HEK293T (cell line): ENCODE results near the gene SUSD4.

Source experiments
- CTCF ChIA-PET: fragments of 350-600 bp; formaldehyde crosslinking; extraction: SDS; loops from one replicate; lab custom pipeline; 2021; ENCODE audit warnings: antibody characterized with exemption, inconsistent platforms; lab: Yijun Ruan, JAX
- POLR2A ChIA-PET: fragments of 350-600 bp; formaldehyde crosslinking; extraction: SDS; loops from one replicate; lab custom pipeline; 2020; ENCODE audit warnings: antibody characterized with exemption, inconsistent platforms; lab: Yijun Ruan, JAX
- DNase-seq: peaks from one replicate; pipeline ENCODE4 v3.0.0; 2012; ENCODE audit warnings: mixed read lengths; ENCODE audit errors: extremely low spot score
- ARNT ChIP-seq: fragments of 450-650 bp; IDR thresholded peaks from 2 replicates; pipeline ENCODE4 v1.6.1; 2017; ENCODE audit warnings: mild to moderate bottlenecking
- BHLHE40 ChIP-seq: fragments of 450-650 bp; IDR thresholded peaks from 2 replicates; pipeline ENCODE4 v1.6.1; 2016; ENCODE audit warnings: mild to moderate bottlenecking, moderate library complexity, borderline replicate concordance
- CTBP1 ChIP-seq: fragments of 450-650 bp; IDR thresholded peaks from 2 replicates; pipeline ENCODE4 v1.6.1; 2016; ENCODE audit warnings: borderline replicate concordance
- ELF4 ChIP-seq: fragments of 450-650 bp; IDR thresholded peaks from 2 replicates; pipeline ENCODE4 v1.6.1; 2017; ENCODE audit warnings: antibody characterized with exemption
- FOXA1 ChIP-seq: fragments of 450-650 bp; IDR thresholded peaks from 2 replicates; pipeline ENCODE4 v1.6.1; 2016; ENCODE audit warnings: mild to moderate bottlenecking
- FOXK2 ChIP-seq: fragments of 450-650 bp; IDR thresholded peaks from 2 replicates; pipeline ENCODE4 v1.6.1; 2016; ENCODE audit warnings: mild to moderate bottlenecking
- FOXM1 ChIP-seq: fragments of 450-650 bp; IDR thresholded peaks from 2 replicates; pipeline ENCODE4 v1.6.1; 2017; ENCODE audit warnings: mild to moderate bottlenecking, borderline replicate concordance
- HDGF ChIP-seq: fragments of 450-650 bp; IDR thresholded peaks from 2 replicates; pipeline ENCODE4 v1.6.1; 2017; ENCODE audit warnings: antibody characterized with exemption, borderline replicate concordance
- L3MBTL2 ChIP-seq: fragments of 450-650 bp; conservative IDR thresholded peaks from 2 replicates; pipeline ENCODE4 v1.6.1; 2016; ENCODE audit warnings: mild to moderate bottlenecking
- LEF1 ChIP-seq: fragments of 450-650 bp; IDR thresholded peaks from 2 replicates; pipeline ENCODE4 v1.6.1; 2017; ENCODE audit warnings: mild to moderate bottlenecking, borderline replicate concordance
- NFRKB ChIP-seq: fragments of 450-650 bp; IDR thresholded peaks from 2 replicates; pipeline ENCODE4 v1.6.1; 2016; ENCODE audit warnings: mild to moderate bottlenecking, moderate library complexity
- SP1 ChIP-seq: fragments of 450-650 bp; IDR thresholded peaks from 2 replicates; pipeline ENCODE4 v1.6.1; 2017
- SUZ12 ChIP-seq: fragments of 450-650 bp; IDR thresholded peaks from 2 replicates; pipeline ENCODE4 v1.6.1; 2016; ENCODE audit warnings: mild to moderate bottlenecking
- TARDBP ChIP-seq: fragments of 450-650 bp; IDR thresholded peaks from 2 replicates; pipeline ENCODE4 v1.6.1; 2016
- ZNF384 ChIP-seq: fragments of 450-650 bp; IDR thresholded peaks from 2 replicates; pipeline ENCODE4 v1.6.1; 2016
- TF ChIP-seq, protein P1 (sequence below): fragments of 450-650 bp; IDR thresholded peaks from 2 replicates; pipeline ENCODE4 v1.6.1; 2016

Gene SUSD4

DNA sequence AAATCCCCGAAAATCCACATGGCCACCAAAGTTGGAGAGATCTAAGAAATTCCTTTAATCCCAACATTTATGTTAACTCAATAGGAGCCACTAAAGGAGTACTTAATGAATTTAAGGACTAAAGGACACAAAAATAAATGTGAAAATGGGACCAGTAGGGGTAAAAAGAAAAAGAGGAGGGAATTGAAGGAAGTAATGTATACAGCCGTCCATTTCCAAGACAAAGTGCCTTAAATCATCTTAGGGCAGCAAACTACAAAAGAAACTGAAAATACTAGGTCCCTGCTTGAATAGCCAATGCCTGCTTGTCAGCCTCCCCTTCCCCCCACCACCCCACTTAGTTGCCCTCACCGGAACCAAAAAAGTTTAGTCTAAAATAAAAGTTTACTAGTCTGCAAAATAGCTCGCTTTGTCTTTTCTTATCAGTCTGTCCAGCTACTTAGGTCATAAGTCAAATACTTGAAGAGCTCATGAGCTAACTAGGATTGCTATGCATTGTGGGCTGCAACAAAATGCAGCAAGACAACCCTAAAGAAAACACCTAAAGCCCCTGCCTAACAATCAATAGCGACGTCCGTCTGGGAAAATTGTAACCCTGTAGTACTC, 154.6 kb downstream of the SUSD4 start:
- TF ChIP-seq SUZ12: no peak
- no peak for TF ChIP-seq FOXM1
- TF ChIP-seq SP1: no peak
- TF ChIP-seq ARNT: no peak
- no peak for TF ChIP-seq NFRKB
- TF ChIP-seq, protein P1, sequence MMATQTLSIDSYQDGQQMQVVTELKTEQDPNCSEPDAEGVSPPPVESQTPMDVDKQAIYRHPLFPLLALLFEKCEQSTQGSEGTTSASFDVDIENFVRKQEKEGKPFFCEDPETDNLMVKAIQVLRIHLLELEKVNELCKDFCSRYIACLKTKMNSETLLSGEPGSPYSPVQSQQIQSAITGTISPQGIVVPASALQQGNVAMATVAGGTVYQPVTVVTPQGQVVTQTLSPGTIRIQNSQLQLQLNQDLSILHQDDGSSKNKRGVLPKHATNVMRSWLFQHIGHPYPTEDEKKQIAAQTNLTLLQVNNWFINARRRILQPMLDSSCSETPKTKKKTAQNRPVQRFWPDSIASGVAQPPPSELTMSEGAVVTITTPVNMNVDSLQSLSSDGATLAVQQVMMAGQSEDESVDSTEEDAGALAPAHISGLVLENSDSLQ: no peak
- no peak for TF ChIP-seq ZNF384
- no peak for DNase-seq
- ChIA-PET POLR2A (no interaction called here), CTCF (no interaction called here)

DNA sequence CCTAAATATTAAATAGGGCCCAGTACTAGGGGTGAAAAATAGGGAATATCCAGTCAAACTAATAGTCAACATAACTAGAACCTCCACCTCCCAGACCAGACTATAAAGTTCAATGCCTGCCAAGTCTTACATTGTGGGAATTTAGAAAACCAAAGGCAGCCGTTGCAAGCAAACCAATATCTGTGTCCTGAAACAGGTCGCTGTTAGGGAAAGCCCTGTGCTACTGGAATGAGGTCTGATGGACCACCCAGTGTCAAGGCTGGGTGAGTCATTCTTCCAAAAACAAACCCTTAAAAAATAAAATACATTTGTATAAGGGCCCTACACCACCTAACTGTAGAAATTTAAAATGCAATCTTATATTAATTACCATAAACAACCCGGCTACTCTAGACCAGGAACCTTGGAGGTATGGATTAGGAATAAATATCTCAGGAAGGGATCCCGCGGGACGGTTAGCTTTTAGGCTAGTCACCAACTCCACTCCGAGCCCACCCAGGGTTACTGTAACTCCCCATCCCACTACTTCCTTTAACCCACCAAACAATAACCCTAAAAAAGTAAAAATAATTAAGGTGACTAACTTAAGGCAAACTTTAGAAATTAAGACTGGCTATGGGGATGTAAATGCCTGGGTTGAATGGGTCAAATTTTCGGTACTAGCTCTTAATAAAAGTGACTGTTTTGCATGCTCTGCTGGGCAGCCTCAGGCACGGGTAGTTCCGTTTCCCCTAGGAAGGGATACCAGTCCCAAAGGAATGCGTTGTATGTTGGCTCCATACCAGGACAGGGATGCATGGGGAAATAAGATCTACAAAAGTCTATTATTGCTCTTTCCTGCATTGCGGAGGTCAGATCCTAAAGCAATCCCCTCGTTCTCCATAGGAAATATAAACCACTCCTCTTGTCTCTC, 155.6 kb downstream of the SUSD4 start:
- POLR2A ChIA-PET: no interaction called here
- CTCF ChIA-PET: interaction anchor here (0.6 to 1.1 kb wide), 3 partner anchors 12 to 1306 kb away, joined by 3 read pairs; no protein-coding TSS in a partner anchor
- DNase-seq: no peak
- no peak for TF ChIP-seq BHLHE40
- no peak for TF ChIP-seq FOXM1
- TF ChIP-seq, protein P1: no peak
- no peak for TF ChIP-seq FOXK2
- no peak for TF ChIP-seq ELF4
- no peak for TF ChIP-seq CTBP1
- no peak for TF ChIP-seq FOXA1
- TF ChIP-seq SP1: no peak
- no peak for TF ChIP-seq SUZ12
- no peak for TF ChIP-seq ZNF384
- TF ChIP-seq NFRKB: no peak
- TF ChIP-seq LEF1: no peak
- no peak for TF ChIP-seq TARDBP
- no peak for TF ChIP-seq ARNT
- TF ChIP-seq HDGF: no peak
- TF ChIP-seq L3MBTL2: no peak

DNA sequence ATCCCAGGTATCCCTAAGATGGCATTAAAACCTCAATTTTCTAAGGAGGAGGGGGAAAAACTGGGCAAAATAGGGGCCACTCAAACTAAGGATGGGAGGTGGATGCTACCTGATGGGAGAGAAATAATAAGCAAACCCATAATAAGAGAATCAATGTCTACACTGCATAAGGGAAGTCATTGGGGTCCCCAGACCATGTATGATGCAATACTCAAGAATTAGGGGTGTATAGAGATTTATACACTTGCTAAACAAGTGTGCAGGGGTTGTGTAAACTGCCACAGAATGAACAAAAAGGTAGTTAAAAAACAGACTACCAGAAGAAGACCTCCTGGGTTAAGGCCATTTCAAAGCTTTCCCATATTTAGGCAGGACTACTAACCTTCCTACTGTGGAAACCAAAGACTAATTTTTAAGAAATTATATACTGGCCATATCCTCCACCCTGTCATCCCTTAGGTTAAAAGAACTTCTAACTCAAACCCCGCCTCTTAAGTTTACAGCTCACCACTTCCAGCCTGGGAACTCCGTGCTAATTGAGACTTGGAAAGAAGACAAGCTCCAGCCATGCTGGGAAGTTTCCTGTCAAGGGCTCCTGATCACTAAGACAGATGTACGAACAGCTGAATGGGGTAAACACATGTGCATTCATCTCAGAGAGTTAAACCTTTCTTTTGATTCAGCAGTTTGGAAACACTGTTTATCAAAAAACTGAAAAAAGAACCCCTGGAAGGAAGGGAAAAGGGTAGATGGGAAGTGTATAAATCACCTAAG, 156.5 kb downstream of the SUSD4 start:
- POLR2A ChIA-PET: no interaction called here
- no peak for DNase-seq
- TF ChIP-seq TARDBP (no peak), LEF1 (no peak), L3MBTL2 (no peak), ZNF384 (no peak)
- TF ChIP-seq, protein P1: no peak
- CTCF ChIA-PET: interaction anchor here (0.6 to 1.3 kb wide), 4 partner anchors 11 to 1307 kb away, joined by 3 to 4 read pairs (median 3); no protein-coding TSS in a partner anchor

DNA sequence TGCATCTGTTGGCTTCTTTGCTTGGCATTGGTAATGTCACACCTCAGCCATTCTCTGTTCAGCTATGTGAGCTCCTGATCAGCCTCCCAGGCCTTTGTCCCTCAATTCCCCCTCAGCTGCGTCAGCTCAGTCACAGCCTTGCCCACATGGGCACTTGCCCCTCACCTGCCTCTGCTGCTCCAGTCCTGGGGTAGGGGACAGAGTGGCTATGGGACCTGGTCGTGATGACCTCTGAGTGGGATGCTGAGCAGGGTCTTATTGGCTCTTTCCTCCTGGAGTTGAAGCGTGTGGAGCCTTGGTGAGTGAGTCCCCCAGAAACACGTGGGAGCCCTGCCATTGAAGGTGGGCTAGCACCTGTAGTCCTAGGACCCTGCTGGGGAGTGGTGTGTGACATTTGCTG, 159.6 kb downstream of the SUSD4 start:
- TF ChIP-seq ARNT (no peak), FOXK2 (no peak), ZNF384 (no peak), BHLHE40 (no peak), LEF1 (no peak), FOXA1 (no peak), FOXM1 (no peak), SUZ12 (no peak), TARDBP (no peak), ELF4 (no peak), NFRKB (no peak), CTBP1 (no peak), HDGF (no peak), SP1 (no peak), L3MBTL2 (no peak)
- TF ChIP-seq, protein P1: no peak
- CTCF ChIA-PET: interaction anchor here (0.7 kb wide), 1 partner anchor 1149 kb away, joined by 3 read pairs; no protein-coding TSS in a partner anchor
- DNase-seq: no peak
- POLR2A ChIA-PET: interaction anchor here (1.3 kb wide), 1 partner anchor 29 kb away, joined by 3 read pairs; no protein-coding TSS in a partner anchor
